ENCODE results near the gene CCNJL.

DNA sequence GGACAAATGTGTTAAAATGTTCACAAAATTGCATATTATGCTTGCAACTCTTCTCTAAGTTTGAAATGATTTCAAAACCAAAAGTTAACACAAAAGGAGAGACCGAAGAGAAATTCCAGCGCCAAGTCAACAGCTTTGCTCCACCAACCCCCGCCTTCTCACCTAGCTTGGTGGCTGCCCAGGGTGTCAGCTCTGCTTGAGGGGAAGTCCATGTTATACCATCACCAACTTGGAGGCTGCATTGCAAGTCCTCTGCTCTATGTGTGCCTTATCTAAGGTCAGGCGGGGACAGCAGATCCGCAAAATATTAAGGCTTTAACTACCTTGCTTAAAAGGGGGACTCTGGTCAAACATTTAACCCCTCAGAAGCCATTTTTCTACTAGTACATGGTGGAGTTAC is 14.6 kb downstream of the CCNJL start:
- TF ChIP-seq POLR2A (IDR thresholded peaks at IDR 0.05) (no peak), CTCF (IDR thresholded peaks at IDR 0.05) (no peak)

Data from uterus (tissue), 2 donors.